Measurements from ENCODE around the gene IL6R. TPM values are rescaled to one million over a fixed set of nuclear protein-coding genes. Genes with fewer than 3 reads are reported as not detected.

Gene IL6R
- total RNA-seq, 1 donor from 2014 or later = 2.2 TPM

DNA sequence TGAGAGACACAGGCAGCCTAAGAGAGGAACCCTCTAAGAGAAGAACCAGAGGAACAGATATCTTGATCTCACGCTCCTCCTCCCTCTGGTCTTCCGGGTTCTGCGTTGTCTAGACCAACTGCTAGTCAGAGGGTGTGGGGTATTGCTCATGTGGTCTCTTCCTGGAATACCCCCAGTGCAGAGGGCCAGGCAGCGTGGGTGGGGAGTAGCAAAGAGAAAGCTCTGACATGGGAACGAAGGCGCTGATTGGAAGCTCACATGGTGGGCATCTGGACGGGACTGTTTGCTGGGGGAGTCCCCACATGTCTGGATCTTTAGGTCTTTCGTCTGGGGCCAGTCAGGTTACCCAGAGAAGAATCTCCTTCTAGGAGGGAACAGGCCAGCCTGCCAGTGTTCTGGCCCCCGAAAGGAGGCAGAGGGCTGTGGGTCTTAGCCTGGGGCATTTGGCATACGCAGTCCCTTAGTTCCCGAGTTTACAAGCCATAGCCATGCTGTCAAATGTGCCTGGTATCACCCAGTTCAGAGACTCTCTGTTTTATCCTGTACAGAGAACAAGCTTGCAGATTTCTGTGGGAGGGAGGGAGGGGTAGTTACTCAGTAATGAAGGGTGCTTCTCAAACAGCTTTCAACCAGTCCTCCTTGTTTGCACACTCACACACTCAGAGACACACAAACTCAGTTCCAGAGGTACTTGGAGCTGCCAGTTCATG lies 18.3 kb upstream of the IL6R start:
- H3K4me1 ChIP-seq (ENCODE audit: insufficient read depth, low read length) = no peaks in the 10 kb centered on the region
- no peaks in the 10 kb centered on the region for H3K79me2 ChIP-seq (ENCODE audit: insufficient read depth, low read length)
- no peaks in the 10 kb centered on the region for H3K36me3 ChIP-seq (ENCODE audit: insufficient read depth, low read length)
- H3K4me2 ChIP-seq (ENCODE audit: low read length) = no peak overlapping the region
- H4K20me1 ChIP-seq (ENCODE audit: insufficient read depth, low read length) = no peaks in the 10 kb centered on the region
- H3K9ac ChIP-seq (ENCODE audit: low read length) = no peak overlapping the region
- no peak overlapping the region for H3K27ac ChIP-seq (ENCODE audit: low read depth, low read length)
- no peaks in the 10 kb centered on the region for H3K9me3 Mint-ChIP-seq (ENCODE audit: unreplicated experiment)
- DNase-seq (ENCODE audit: low read depth) (no peak), FAIRE-seq (no peak)
- H3K27ac Mint-ChIP-seq (ENCODE audit: unreplicated experiment) = no peak overlapping the region
- no peak for TF ChIP-seq EZH2 (IDR thresholded peaks at IDR 0.05; ENCODE audit: insufficient read depth, low read length)
- TF ChIP-seq, protein P1, sequence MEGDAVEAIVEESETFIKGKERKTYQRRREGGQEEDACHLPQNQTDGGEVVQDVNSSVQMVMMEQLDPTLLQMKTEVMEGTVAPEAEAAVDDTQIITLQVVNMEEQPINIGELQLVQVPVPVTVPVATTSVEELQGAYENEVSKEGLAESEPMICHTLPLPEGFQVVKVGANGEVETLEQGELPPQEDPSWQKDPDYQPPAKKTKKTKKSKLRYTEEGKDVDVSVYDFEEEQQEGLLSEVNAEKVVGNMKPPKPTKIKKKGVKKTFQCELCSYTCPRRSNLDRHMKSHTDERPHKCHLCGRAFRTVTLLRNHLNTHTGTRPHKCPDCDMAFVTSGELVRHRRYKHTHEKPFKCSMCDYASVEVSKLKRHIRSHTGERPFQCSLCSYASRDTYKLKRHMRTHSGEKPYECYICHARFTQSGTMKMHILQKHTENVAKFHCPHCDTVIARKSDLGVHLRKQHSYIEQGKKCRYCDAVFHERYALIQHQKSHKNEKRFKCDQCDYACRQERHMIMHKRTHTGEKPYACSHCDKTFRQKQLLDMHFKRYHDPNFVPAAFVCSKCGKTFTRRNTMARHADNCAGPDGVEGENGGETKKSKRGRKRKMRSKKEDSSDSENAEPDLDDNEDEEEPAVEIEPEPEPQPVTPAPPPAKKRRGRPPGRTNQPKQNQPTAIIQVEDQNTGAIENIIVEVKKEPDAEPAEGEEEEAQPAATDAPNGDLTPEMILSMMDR (IDR thresholded peaks at IDR 0.05; ENCODE audit: insufficient read depth, low read depth, low read length) = no peak
- no peaks in the 10 kb centered on the region for H3K9me3 ChIP-seq (ENCODE audit: insufficient read depth, low read depth, low read length)
- H3K4me1 Mint-ChIP-seq (ENCODE audit: low read depth, unreplicated experiment) = peaks cover 7% of the 10 kb centered on the region
- no peak overlapping the region for H2AFZ ChIP-seq (ENCODE audit: low read depth, low read length)
- no peaks in the 10 kb centered on the region for H3K36me3 Mint-ChIP-seq (ENCODE audit: low read depth, unreplicated experiment)
- H3K4me3 Mint-ChIP-seq (ENCODE audit: unreplicated experiment) = no peak overlapping the region
- no peak overlapping the region for H3K4me3 ChIP-seq (ENCODE audit: insufficient read depth, low read depth, low read length)
- H3K27me3 Mint-ChIP-seq (ENCODE audit: low read depth, unreplicated experiment) = peaks cover 9% of the 10 kb centered on the region
- peaks cover 2% of the 10 kb centered on the region for H3K27me3 ChIP-seq (ENCODE audit: insufficient read depth, low read length)

DNA sequence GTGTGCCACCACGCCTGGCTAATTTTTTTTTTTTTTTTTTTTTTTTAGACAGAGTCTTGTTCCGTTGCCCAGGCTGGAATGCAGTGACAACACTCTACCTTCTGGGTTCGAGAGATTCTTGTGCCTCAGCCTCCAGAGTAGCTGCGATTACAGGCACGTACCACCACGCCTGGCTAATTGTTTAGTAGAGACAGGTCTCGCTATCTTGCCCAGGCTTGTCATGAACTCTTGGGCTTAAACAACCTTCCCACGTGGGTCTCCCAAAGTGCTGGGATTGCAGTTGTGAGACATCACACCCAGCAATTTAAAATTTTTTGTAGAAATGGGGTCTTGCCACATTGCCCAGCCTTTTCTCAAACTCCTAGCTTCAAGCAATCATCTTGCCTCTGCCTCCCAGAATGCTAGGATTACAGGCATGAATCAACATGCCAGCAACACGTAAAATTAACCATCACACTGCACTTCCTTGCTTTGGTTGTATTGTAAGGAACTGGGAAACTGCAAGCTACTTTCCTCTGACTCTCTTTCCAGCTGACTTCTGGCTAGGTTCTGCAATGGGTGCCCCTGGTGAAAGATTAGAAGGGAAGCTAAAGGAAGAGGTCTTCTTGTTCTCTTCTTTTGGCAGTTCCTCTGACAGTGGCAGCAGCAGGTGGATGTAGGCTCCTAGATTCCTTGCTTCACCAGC lies 13.9 kb upstream of the IL6R start:
- Mint-ChIP-seq H3K27ac (ENCODE audit: unreplicated experiment) (no peak overlapping the region), H3K36me3 (ENCODE audit: low read depth, unreplicated experiment) (peaks cover 2% of the 10 kb centered on the region), H3K4me1 (ENCODE audit: low read depth, unreplicated experiment) (peaks cover 6% of the 10 kb centered on the region), H3K27me3 (ENCODE audit: low read depth, unreplicated experiment) (peaks cover 3% of the 10 kb centered on the region), H3K9me3 (ENCODE audit: unreplicated experiment) (peaks cover 3% of the 10 kb centered on the region), H3K4me3 (ENCODE audit: unreplicated experiment) (no peak overlapping the region)
- TF ChIP-seq, protein P1 (IDR thresholded peaks at IDR 0.05; ENCODE audit: insufficient read depth, low read depth, low read length) = no peak
- no peak for TF ChIP-seq EZH2 (IDR thresholded peaks at IDR 0.05; ENCODE audit: insufficient read depth, low read length)
- no peak for FAIRE-seq
- H3K4me1 ChIP-seq (ENCODE audit: insufficient read depth, low read length) = no peaks in the 10 kb centered on the region
- H2AFZ ChIP-seq (ENCODE audit: low read depth, low read length) = no peak overlapping the region
- DNase-seq (ENCODE audit: low read depth) = no peak
- H3K9ac ChIP-seq (ENCODE audit: low read length) = no peak overlapping the region
- H3K27ac ChIP-seq (ENCODE audit: low read depth, low read length) = no peak overlapping the region
- H3K36me3 ChIP-seq (ENCODE audit: insufficient read depth, low read length) = no peaks in the 10 kb centered on the region
- no peaks in the 10 kb centered on the region for H3K79me2 ChIP-seq (ENCODE audit: insufficient read depth, low read length)
- H3K9me3 ChIP-seq (ENCODE audit: insufficient read depth, low read depth, low read length) = no peaks in the 10 kb centered on the region
- no peaks in the 10 kb centered on the region for H4K20me1 ChIP-seq (ENCODE audit: insufficient read depth, low read length)
- no peak overlapping the region for H3K4me2 ChIP-seq (ENCODE audit: low read length)
- H3K4me3 ChIP-seq (ENCODE audit: insufficient read depth, low read depth, low read length) = no peak overlapping the region
- H3K27me3 ChIP-seq (ENCODE audit: insufficient read depth, low read length) = peaks cover 2% of the 10 kb centered on the region

DNA sequence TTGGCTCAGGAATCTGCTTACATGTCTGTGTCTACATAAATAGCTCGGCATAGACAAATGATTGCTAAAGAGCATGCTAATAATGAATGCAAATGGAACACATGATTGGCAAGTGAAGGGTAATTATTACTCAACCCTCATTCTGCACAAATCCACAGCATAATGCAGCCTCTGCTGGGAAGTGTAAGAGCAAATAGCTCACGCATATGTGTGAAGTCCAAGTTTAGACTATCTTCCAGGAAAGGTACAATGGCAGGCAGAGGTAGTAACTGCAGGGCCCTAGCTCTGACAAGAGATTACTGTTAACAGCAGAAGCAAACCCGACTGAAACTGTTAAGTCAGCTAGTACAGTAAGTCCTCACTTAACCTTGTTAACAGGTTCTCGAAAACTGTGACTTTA lies 7.0 kb upstream of the IL6R start:
- H2AFZ ChIP-seq (ENCODE audit: low read depth, low read length) = no peak overlapping the region
- peaks cover 1% of the 10 kb centered on the region for H3K4me1 Mint-ChIP-seq (ENCODE audit: low read depth, unreplicated experiment)
- peaks cover 6% of the 10 kb centered on the region for H3K9me3 Mint-ChIP-seq (ENCODE audit: unreplicated experiment)
- FAIRE-seq (no peak), DNase-seq (ENCODE audit: low read depth) (no peak)
- no peaks in the 10 kb centered on the region for H3K9me3 ChIP-seq (ENCODE audit: insufficient read depth, low read depth, low read length)
- no peaks in the 10 kb centered on the region for H3K36me3 ChIP-seq (ENCODE audit: insufficient read depth, low read length)
- no peaks in the 10 kb centered on the region for H3K4me1 ChIP-seq (ENCODE audit: insufficient read depth, low read length)
- H4K20me1 ChIP-seq (ENCODE audit: insufficient read depth, low read length) = no peaks in the 10 kb centered on the region
- no peak overlapping the region for H3K27ac Mint-ChIP-seq (ENCODE audit: unreplicated experiment)
- peaks cover under 1% of the 10 kb centered on the region for H3K27me3 ChIP-seq (ENCODE audit: insufficient read depth, low read length)
- H3K4me3 ChIP-seq (ENCODE audit: insufficient read depth, low read depth, low read length) = no peak overlapping the region
- no peaks in the 10 kb centered on the region for H3K79me2 ChIP-seq (ENCODE audit: insufficient read depth, low read length)
- H3K4me3 Mint-ChIP-seq (ENCODE audit: unreplicated experiment) = no peak overlapping the region
- no peak overlapping the region for H3K27ac ChIP-seq (ENCODE audit: low read depth, low read length)
- no peak overlapping the region for H3K9ac ChIP-seq (ENCODE audit: low read length)
- H3K27me3 Mint-ChIP-seq (ENCODE audit: low read depth, unreplicated experiment) = peaks cover 12% of the 10 kb centered on the region
- no peak for TF ChIP-seq EZH2 (IDR thresholded peaks at IDR 0.05; ENCODE audit: insufficient read depth, low read length)
- TF ChIP-seq, protein P1 (IDR thresholded peaks at IDR 0.05; ENCODE audit: insufficient read depth, low read depth, low read length) = no peak
- H3K36me3 Mint-ChIP-seq (ENCODE audit: low read depth, unreplicated experiment) = peaks cover 2% of the 10 kb centered on the region
- no peak overlapping the region for H3K4me2 ChIP-seq (ENCODE audit: low read length)

Measured in astrocyte (in vitro differentiated cells and primary cell).